Testis (tissue), 3 donors: Measurements from ENCODE around the gene HNRNPA0. TPM values are rescaled to one million over a fixed set of nuclear protein-coding genes. Genes with fewer than 3 reads are reported as not detected.

Source experiments
- DNase-seq: peaks from one replicate; pipeline ENCODE4 v3.0.0-alpha.2; 2019
- H3K27ac ChIP-seq, 2 donors: fragments of 200-600 bp; sonication (generic); one replicate each; pipeline ENCODE4 v1.5.1; 2019
- H3K27me3 ChIP-seq: fragments of 200-600 bp; sonication (generic); one replicate; pipeline ENCODE4 v1.5.1; 2019
- H3K36me3 ChIP-seq: fragments of 200-600 bp; sonication (generic); one replicate; pipeline ENCODE4 v1.5.1; 2017; ENCODE audit warnings: low read depth; ENCODE audit errors: missing control alignments
- H3K4me1 ChIP-seq: fragments of 200-600 bp; sonication (generic); one replicate; pipeline ENCODE4 v1.5.1; 2019
- H3K4me3 ChIP-seq, 2 donors: fragments of 200-600 bp; sonication (generic); one replicate each; pipeline ENCODE4 v1.5.1; 2017 to 2019
- H3K9me3 ChIP-seq: fragments of 200-600 bp; sonication (generic); one replicate; pipeline ENCODE4 v1.5.1; 2017
- CTCF ChIP-seq, 3 experiments: fragments of 450-650 bp in 2 of 3; fragments of 200-600 bp in 1 of 3; sonication (generic) in 1 of 3; IDR thresholded peaks; one replicate each; pipeline ENCODE4 v1.5.1; 2016 to 2019; ENCODE audit warnings: antibody characterized with exemption in 3 of 3, mild to moderate bottlenecking in 2 of 3, moderate library complexity in 1 of 3
- POLR2A ChIP-seq: fragments of 450-650 bp; IDR thresholded peaks from one replicate; pipeline ENCODE4 v1.6.1; 2017; ENCODE audit warnings: antibody characterized with exemption, mild to moderate bottlenecking, moderate library complexity
- WGBS, 2 donors: methylation state at CpG; one replicate each; pipeline ENCODE4 v1.1.5; 2018; 5-methylcytosine and 5-hydroxymethylcytosine counted together
- intact Hi-C: fragments of 100-400 bp; cut with DNase I; formaldehyde crosslinking; loops from one replicate; pipeline ENCODE4 v1.15.1; 2023; ENCODE audit warnings: low total_unique reads
- polyA plus RNA-seq: library from polyadenylated mRNA; stranded (reverse); fragments of 350-450 nt; fragmentation: Illumina TruSeq; extraction: RNeasy Lipid Tissue Mini Kit (QIAGEN cat#74804); gene quantifications from one replicate; pipeline ENCODE4 v1.2.3, GENCODE V29; 2014; ENCODE audit warnings: low read depth, low replicate concordance; ENCODE audit not compliant: insufficient read depth
- total RNA-seq, 2 donors: library from RNA; depleted of rRNA; stranded (reverse); fragments of >200 nt; gene quantifications; one replicate each; pipeline ENCODE4 v1.2.3, GENCODE V29; 2016

The HNRNPA0 gene
- total and polyA plus RNA-seq, 3 donors from 2014 or later: 22.7 to 34.0 (median 22.8) TPM

DNA sequence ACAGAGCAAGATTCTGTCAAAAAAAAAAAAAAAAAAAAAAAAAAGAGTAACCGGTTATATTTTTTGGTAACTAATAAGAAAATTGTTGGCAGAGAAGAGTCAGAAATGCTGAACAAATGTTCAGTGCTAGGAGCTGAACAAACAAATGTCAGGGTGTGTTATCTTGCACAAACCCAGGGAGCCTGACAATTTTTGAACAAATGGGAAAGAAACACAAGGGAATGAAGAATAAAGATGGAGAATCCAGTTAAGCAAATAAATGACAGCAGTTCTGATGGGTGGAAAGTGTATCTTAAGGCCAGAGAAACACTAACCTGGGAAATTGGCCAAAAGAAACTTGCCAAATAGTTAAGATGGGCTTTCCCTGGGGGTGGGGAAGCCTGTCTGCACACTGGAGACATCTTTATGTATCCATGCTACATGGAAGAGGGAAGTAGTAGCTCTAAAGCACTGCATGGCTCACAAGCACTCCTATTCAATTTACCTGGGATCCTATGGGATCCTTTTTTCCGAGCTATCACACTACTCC lies 42.0 kb downstream of the HNRNPA0 start:
- Histone ChIP-seq H3K4me3 (no peak overlapping the region), H3K27me3 (no peaks in the 10 kb centered on the region), H3K9me3 (no peaks in the 10 kb centered on the region), H3K36me3 (no peaks in the 10 kb centered on the region), H3K27ac (no peak overlapping the region), H3K4me1 (no peaks in the 10 kb centered on the region)
- WGBS, 2 donors: 82 to 89% methylated on average over 2 of the region's 2 CpGs
- no peak for DNase-seq
- TF ChIP-seq CTCF (IDR thresholded peaks at IDR 0.05): no peak
- intact Hi-C loops: no loop called here

- Histone ChIP-seq H3K4me1 (no peaks in the 10 kb centered on the region), H3K27me3 (no peaks in the 10 kb centered on the region), H3K27ac (no peak overlapping the region), H3K4me3 (no peak overlapping the region), H3K36me3 (no peaks in the 10 kb centered on the region), H3K9me3 (no peaks in the 10 kb centered on the region)
- no peak for DNase-seq
- TF ChIP-seq POLR2A: no peak
- no peak for TF ChIP-seq CTCF (IDR thresholded peaks at IDR 0.05)
- WGBS, 2 donors: 92 to 93% methylated on average over 5 of the region's 5 CpGs
- intact Hi-C loops: no loop called here
Observed at GRCh38 chr5:137710086-137710485, 44.1 kb downstream of the HNRNPA0 start.

GRCh38 chr5:137708796-137709559 lies 45.2 kb downstream of the HNRNPA0 start:
- no peaks in the 10 kb centered on the region for H3K4me1 ChIP-seq
- WGBS, 2 donors: 84 to 88% methylated on average over 3 of the region's 3 CpGs
- no peaks in the 10 kb centered on the region for H3K36me3 ChIP-seq
- H3K27ac ChIP-seq: no peak overlapping the region
- intact Hi-C loops: no loop called here
- DNase-seq: peak; percentile 63
- no peaks in the 10 kb centered on the region for H3K27me3 ChIP-seq
- TF ChIP-seq CTCF (IDR thresholded peaks at IDR 0.05): no peak
- TF ChIP-seq POLR2A: no peak
- H3K4me3 ChIP-seq: no peak overlapping the region
- no peaks in the 10 kb centered on the region for H3K9me3 ChIP-seq

DNA sequence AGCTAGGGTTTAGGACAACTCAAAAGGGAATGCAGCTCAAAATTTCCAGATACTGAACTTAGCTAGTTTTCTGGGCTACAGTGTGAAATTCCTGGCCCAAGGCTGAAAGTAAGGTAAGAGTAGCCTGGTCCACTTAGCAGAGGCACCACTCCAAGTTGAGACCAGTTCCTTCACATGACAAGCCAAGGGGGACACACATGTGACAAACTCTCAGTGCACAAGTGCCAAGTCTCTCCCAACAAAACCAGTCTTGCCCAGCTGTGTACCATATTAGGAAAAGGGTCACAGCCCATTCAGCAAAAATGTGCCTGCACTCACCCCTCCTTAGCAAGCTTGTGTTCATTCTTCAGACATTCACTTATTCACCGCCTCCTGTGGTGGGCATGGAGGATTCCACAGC lies 46.1 kb downstream of the HNRNPA0 start:
- intact Hi-C loops: no loop called here
- H3K4me1 ChIP-seq: no peaks in the 10 kb centered on the region
- H3K36me3 ChIP-seq: no peaks in the 10 kb centered on the region
- H3K4me3 ChIP-seq: no peak overlapping the region
- 92 to 100% methylated on average over 1 of the region's 1 CpG for WGBS, 2 donors
- H3K27me3 ChIP-seq: no peaks in the 10 kb centered on the region
- TF ChIP-seq CTCF (IDR thresholded peaks at IDR 0.05) (no peak), POLR2A (no peak)
- no peaks in the 10 kb centered on the region for H3K9me3 ChIP-seq
- no peak overlapping the region for H3K27ac ChIP-seq
- no peak for DNase-seq

- intact Hi-C loops: no loop called here
- WGBS, 2 donors: 82 to 84% methylated on average over 2 of the region's 2 CpGs
- Histone ChIP-seq H3K36me3 (no peaks in the 10 kb centered on the region), H3K27ac (no peak overlapping the region), H3K4me1 (no peaks in the 10 kb centered on the region), H3K4me3 (no peak overlapping the region), H3K9me3 (no peaks in the 10 kb centered on the region), H3K27me3 (no peaks in the 10 kb centered on the region)
- no peak for DNase-seq
- no peak for TF ChIP-seq CTCF (IDR thresholded peaks at IDR 0.05)
- no peak for TF ChIP-seq POLR2A
Observed at GRCh38 chr5:137706841-137707240, 47.3 kb downstream of the HNRNPA0 start.
